GM12873 (cell line): ENCODE data around the gene NDUFA7.

Source experiments
- TF ChIP-seq, protein P1 (sequence below): IDR thresholded peaks from 2 replicates; pipeline ENCODE4 v1.5.1; 2012; ENCODE audit warnings: low read depth, mild to moderate bottlenecking, moderate library complexity, low read length, control low read depth; ENCODE audit not compliant: insufficient read depth; ENCODE audit errors: missing control alignments

The NDUFA7 gene

GRCh38 chr19:8342684-8343482 lies 21.7 kb upstream of the NDUFA7 start, which contains the start of gene KANK3:
TSS of gene KANK3 (minus strand) at chr19:8343262. CDS start at chr19:8337828, 5,434 bp downstream.
- TF ChIP-seq, protein P1, sequence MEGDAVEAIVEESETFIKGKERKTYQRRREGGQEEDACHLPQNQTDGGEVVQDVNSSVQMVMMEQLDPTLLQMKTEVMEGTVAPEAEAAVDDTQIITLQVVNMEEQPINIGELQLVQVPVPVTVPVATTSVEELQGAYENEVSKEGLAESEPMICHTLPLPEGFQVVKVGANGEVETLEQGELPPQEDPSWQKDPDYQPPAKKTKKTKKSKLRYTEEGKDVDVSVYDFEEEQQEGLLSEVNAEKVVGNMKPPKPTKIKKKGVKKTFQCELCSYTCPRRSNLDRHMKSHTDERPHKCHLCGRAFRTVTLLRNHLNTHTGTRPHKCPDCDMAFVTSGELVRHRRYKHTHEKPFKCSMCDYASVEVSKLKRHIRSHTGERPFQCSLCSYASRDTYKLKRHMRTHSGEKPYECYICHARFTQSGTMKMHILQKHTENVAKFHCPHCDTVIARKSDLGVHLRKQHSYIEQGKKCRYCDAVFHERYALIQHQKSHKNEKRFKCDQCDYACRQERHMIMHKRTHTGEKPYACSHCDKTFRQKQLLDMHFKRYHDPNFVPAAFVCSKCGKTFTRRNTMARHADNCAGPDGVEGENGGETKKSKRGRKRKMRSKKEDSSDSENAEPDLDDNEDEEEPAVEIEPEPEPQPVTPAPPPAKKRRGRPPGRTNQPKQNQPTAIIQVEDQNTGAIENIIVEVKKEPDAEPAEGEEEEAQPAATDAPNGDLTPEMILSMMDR: no peak

DNA sequence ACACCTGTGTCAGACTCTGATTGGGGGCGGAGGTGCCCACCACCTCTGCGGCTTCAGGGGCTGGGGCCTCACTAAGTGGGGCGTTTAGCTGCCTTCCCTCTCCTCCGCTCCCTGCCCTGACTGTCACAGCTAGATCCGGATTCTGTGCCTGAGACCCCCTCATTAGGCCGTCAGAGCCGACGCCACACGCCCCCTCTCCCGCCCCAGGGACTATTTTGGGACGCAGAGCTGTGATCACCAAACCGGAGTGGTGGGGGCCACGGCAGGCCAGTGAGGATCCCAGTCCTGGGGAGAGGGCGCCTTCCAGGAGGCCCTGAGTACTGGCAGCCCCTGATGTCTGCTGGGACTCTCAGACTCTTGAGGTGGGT lies 21.1 kb upstream of the NDUFA7 start:
- TF ChIP-seq, protein P1: no peak

DNA sequence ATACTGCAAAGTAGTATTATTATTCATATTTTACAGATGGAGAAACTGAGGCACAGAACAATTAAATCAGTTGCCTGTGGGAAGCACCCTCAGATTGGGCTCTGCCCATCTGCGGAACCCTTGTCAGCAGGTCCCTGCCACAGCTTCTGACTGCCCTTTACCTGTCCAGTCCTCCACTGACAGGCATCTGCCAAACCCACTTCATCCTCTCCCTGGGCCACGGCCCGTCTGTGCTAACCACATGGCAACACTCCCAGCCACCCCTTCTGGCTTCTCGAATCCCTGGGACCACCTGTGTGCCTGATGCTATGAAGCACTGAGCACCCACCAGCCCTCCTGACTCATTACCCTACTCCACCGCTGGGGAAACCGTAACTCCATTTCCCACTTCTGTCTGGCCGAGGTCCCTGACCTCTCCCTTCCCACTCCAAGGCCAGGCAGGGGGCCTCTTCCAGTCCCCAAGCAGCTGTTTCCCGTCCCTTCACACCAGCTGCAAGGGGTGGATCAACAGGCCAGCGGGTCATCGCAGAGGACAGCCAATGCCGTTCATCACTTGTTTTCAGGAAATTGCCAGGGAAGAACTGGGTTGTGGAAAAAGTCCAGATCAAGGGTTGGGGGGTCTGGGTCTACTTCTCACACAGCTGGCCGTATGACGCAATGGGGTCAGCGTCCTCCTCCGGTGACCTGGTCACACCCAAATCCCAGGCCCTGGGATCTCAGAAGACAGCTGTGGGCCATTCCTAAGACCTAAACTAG lies 19.3 kb upstream of the NDUFA7 start:
- TF ChIP-seq, protein P1: peak; percentile 31

GRCh38 chr19:8338835-8339234 lies 17.7 kb upstream of the NDUFA7 start:
- TF ChIP-seq, protein P1: no peak

DNA sequence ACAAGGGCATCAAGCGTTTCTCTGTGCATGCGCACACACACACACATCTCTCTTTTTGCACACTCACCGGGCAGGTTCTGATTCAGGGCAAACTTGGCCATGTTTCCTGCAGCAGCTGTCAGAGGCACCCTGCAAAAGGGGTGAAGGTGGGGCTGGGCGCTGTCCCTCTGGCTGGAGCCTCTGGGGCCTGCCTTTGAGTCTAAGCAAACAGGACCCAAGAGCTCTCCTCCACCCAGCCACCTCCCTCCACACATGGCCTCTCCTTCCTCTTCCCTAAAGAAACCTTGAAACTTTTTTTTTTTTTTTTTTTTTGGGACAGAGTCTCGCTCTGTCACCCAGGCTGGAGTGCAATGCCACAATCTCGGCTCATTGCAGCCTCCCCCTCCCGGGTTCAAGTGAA lies 16.6 kb upstream of the NDUFA7 start:
- TF ChIP-seq, protein P1: no peak

- TF ChIP-seq, protein P1: no peak
Observed at GRCh38 chr19:8336660-8337059, 15.5 kb upstream of the NDUFA7 start.

DNA sequence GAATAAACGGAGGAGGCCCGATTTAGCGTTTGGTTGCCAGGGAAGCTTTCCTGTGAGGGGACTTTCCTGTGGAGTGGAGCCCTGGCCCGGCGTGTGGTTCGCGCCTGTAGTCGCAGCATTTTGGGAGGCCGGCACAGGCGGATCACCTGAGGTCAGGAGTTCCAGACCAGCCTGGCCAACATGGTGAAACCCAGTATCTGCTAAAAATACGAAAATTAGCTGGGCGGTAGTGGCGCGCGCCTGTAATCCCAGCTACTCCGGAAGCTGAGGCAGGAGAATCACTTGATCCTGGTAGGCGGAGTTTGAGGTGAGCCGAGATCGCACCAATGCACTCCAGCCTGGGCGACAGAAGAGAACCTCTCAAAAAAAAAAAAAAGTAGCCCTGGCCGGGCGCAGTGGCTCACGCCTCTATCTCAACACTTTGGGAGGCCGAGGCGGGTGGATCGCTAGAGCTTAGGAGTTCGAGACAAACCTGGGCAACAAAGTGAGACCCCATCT lies 14.9 kb upstream of the NDUFA7 start:
- TF ChIP-seq, protein P1: no peak
